Panc1 (cell line): ENCODE data around the gene ACMSD. TPM values are rescaled to one million over a fixed set of nuclear protein-coding genes. Genes with fewer than 3 reads are reported as not detected.

Experiments
- ATAC-seq: fragments of 200-7000 bp; cut with Tn5 transposase; 2 replicates; pipeline ENCODE4 v1.9.1; 2020; ENCODE audit warnings: mild to moderate bottlenecking, moderate library complexity
- BruUV-seq: library from RNA; stranded (reverse); fragments of 400-500 nt; replicated peaks from 2 replicates; lab custom pipeline; 2021; lab: Mats Ljungman, UMichigan
- CTCF ChIA-PET: fragments of 300-600 bp; sonication (Branson Sonifier 250); formaldehyde crosslinking; loops from one replicate; lab custom pipeline; 2022; ENCODE audit warnings: antibody characterized with exemption; lab: Charles Lee
- POLR2A ChIA-PET: fragments of 300-600 bp; sonication (Branson Sonifier 250); formaldehyde crosslinking; loops from one replicate; lab custom pipeline; 2022; ENCODE audit warnings: antibody characterized with exemption; lab: Charles Lee
- DNase-seq: peaks from one replicate; pipeline ENCODE4 v3.0.0-alpha.2; 2010; ENCODE audit warnings: low read depth, low spot score
- H3K27ac ChIP-seq: 2 replicates; pipeline ENCODE4 v1.5.1; 2011; ENCODE audit warnings: mild to moderate bottlenecking, low read length, inconsistent platforms
- H3K27me3 ChIP-seq: fragments of 200-500 bp; sonication (Bioruptor generic); 2 replicates; pipeline ENCODE4 v1.6.0; 2014; ENCODE audit warnings: low read length, inconsistent platforms; ENCODE audit not compliant: control insufficient read depth, insufficient read depth
- H3K36me3 ChIP-seq: fragments of 200-500 bp; sonication (Bioruptor generic); 2 replicates; pipeline ENCODE4 v1.5.1; 2014; ENCODE audit warnings: inconsistent platforms, mild to moderate bottlenecking, low read length, moderate library complexity; ENCODE audit not compliant: control insufficient read depth, insufficient read depth
- H3K4me1 ChIP-seq: 2 replicates; pipeline ENCODE4 v1.5.1; 2011; ENCODE audit warnings: inconsistent platforms, mild to moderate bottlenecking, low read length, moderate library complexity; ENCODE audit not compliant: control insufficient read depth, insufficient read depth
- H3K4me3 ChIP-seq, 2 experiments: 2 replicates each; pipeline ENCODE4 v1.5.1; 2011 to 2012; ENCODE audit warnings: low read depth in 2 of 2, low read length in 2 of 2, mild to moderate bottlenecking in 2 of 2, inconsistent platforms in 1 of 2, moderate library complexity in 1 of 2
- H3K9me3 ChIP-seq: fragments of 200-500 bp; sonication (Bioruptor generic); 2 replicates; pipeline ENCODE4 v1.5.1; 2014; ENCODE audit warnings: low read depth, mild to moderate bottlenecking, inconsistent platforms, low read length, moderate library complexity; ENCODE audit not compliant: control insufficient read depth, insufficient read depth
- CTCF ChIP-seq: fragments of 450-650 bp; IDR thresholded peaks from 2 replicates; pipeline ENCODE4 v1.5.1; 2017; ENCODE audit warnings: mild to moderate bottlenecking
- POLR2AphosphoS5 ChIP-seq: IDR thresholded peaks from 2 replicates; pipeline ENCODE4 v1.6.1; 2012; ENCODE audit warnings: mild to moderate bottlenecking, low read depth, low read length, moderate library complexity
- REST ChIP-seq, 2 experiments: IDR thresholded peaks; 2 replicates each; pipeline ENCODE4 v1.6.1; 2011 to 2012; ENCODE audit warnings: low read depth in 2 of 2, control low read depth in 1 of 2, low read length in 1 of 2, mild to moderate bottlenecking in 1 of 2, moderate library complexity in 1 of 2; ENCODE audit not compliant: insufficient read depth in 1 of 2
- SIN3A ChIP-seq: IDR thresholded peaks from 2 replicates; pipeline ENCODE4 v1.6.1; 2012; ENCODE audit warnings: low read depth, mild to moderate bottlenecking, low read length, moderate library complexity, borderline replicate concordance; ENCODE audit not compliant: insufficient read depth
- TCF7L2 ChIP-seq: IDR thresholded peaks from 2 replicates; pipeline ENCODE4 v1.6.1; 2011; ENCODE audit warnings: mild to moderate bottlenecking, low read depth, low read length, inconsistent platforms
- in situ Hi-C: cut with HindIII; loops from 2 replicates; pipeline ENCODE4 v1.10.0; 2016; ENCODE audit warnings: low sequenced_read_pairs, low pct_unique_long_range_greater_than_20kb
- intact Hi-C: fragments of 100-400 bp; cut with micrococcal nuclease; formaldehyde crosslinking; loops from one replicate; pipeline ENCODE4 v1.10.0; 2022; ENCODE audit not compliant: unreplicated experiment
- microRNA-seq: library from miRNA; unstranded; fragments of <30 nt; microRNA quantifications from one replicate; pipeline ENCODE4 v1.1.0, GENCODE V29; 2020; ENCODE audit not compliant: unreplicated experiment
- total RNA-seq: library from RNA; stranded (reverse); gene quantifications from one replicate; pipeline ENCODE4 v1.2.1, GENCODE V29; 2021; ENCODE audit not compliant: unreplicated experiment

Gene ACMSD
- total RNA-seq, 1 experiment from 2014 or later: not detected

DNA sequence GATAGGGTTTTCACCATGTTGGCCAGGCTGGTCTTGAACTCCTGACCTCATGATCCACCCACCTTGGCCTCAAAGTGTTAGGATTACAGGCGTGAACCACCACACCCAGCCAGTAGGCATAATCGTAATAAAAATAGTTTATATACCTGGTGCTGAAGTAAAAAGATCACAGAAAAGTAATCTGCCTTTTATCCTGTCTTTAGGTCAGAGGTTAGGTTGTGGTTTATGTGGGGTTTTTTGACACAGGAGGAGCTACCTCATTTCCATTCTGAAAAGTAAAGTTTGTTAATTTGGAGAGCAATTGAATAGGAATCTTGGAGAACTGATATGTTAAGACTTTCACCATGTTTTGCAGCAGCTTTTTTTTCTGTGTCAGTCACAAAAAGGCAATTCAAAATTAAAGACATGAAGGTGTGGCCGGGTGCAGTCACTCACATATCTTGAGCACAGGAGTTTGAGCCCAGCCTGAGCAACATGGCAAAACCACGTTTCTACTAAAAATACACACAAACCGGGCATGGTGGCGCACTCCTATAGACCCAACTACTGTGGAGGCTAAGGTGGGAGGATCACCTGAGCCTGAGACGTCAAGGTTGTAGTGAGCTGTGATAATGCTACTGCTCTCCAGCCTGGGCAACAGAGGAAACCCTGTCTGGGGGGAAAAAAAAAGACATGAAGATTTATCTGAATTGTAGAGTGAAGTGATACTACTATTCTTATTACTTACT is 111.7 kb downstream of the ACMSD start:
- BruUV-seq: no TSS peak
- no peaks in the 10 kb centered on the region for H3K27me3 ChIP-seq
- H3K4me3 ChIP-seq: no peak overlapping the region
- H3K4me1 ChIP-seq: no peaks in the 10 kb centered on the region
- H3K27ac ChIP-seq: no peak overlapping the region
- intact Hi-C loops: no loop called here
- ATAC-seq: no peak
- TF ChIP-seq SIN3A (no peak), POLR2AphosphoS5 (no peak), REST (IDR thresholded peaks at IDR 0.05; ENCODE audit: insufficient read depth in 1 of 2, low read depth in 2 of 2, low read length in 1 of 2) (no peak), TCF7L2 (no peak)
- ChIA-PET POLR2A (no interaction called here), CTCF (interaction anchor here (0.7 kb wide), 1 partner anchor 91 kb away, joined by 6 read pairs; no protein-coding TSS in a partner anchor)
- in situ Hi-C loops: no loop called here
- no peak for DNase-seq
- H3K9me3 ChIP-seq: no peaks in the 10 kb centered on the region
- H3K36me3 ChIP-seq: peaks cover 32% of the 10 kb centered on the region

DNA sequence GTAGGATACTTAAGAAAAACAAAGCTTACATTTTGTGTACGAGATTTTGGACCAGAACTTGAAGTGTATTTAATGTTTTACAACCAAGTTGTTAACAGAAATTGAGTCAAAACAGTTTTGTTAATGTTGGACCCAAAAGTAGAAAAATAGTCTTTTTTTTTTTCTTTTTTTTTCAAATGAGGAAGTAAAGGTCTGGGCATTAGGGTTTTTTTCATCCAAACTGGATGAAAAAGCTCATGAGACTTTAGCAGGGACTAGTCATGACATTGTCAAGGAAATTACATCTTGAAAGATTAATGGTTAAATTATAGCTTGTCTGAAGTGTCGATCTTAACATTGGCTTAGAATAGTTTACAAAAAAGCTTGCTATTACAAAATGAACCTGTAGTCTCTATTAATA is 112.5 kb downstream of the ACMSD start:
- ATAC-seq: no peak
- no peaks in the 10 kb centered on the region for H3K9me3 ChIP-seq
- intact Hi-C loops: no loop called here
- TF ChIP-seq SIN3A: no peak
- TF ChIP-seq TCF7L2: no peak
- TF ChIP-seq CTCF: no peak
- TF ChIP-seq POLR2AphosphoS5: no peak
- no peak for TF ChIP-seq REST (IDR thresholded peaks at IDR 0.05; ENCODE audit: insufficient read depth in 1 of 2, low read depth in 2 of 2, low read length in 1 of 2)
- H3K36me3 ChIP-seq: peaks cover 35% of the 10 kb centered on the region
- H3K27me3 ChIP-seq: no peaks in the 10 kb centered on the region
- no peak for DNase-seq
- in situ Hi-C loops: no loop called here
- no peak overlapping the region for H3K4me3 ChIP-seq
- no TSS peak for BruUV-seq
- no peaks in the 10 kb centered on the region for H3K4me1 ChIP-seq
- ChIA-PET CTCF (interaction anchor here (0.7 kb wide), 1 partner anchor 91 kb away, joined by 6 read pairs; no protein-coding TSS in a partner anchor), POLR2A (no interaction called here)
- no peak overlapping the region for H3K27ac ChIP-seq

Small RNA genes lying within 50 kb of the gene (microRNA-seq; reads per million reads assigned to microRNA genes)
- gene MIR5590: not detected

Other genes starting within 250 kb of the ACMSD start
- gene TMEM163, start 119.6 kb upstream of the ACMSD start, total RNA-seq: not detected
- gene CCNT2, start 80.2 kb downstream of the ACMSD start, total RNA-seq: 29.6 TPM
- gene MAP3K19, start 208.8 kb downstream of the ACMSD start, total RNA-seq: not detected
- gene RAB3GAP1, start 213.7 kb downstream of the ACMSD start, total RNA-seq: 38.6 TPM